Measurements from ENCODE around the gene REC8. TPM values are rescaled to one million over a fixed set of nuclear protein-coding genes. Genes with fewer than 3 reads are reported as not detected.

The REC8 gene
- total RNA-seq, 1 experiment from 2014 or later: 58.0 TPM

GRCh38 chr14:24150061-24150460, 21.8 kb upstream of the REC8 start:
- no peaks in the 10 kb centered on the region for H4K20me1 ChIP-seq (ENCODE audit: control insufficient read depth, insufficient read depth, insufficient read length)

More at GRCh38 chr14:24150061-24150460, 21.8 kb upstream of the REC8 start:
- Histone ChIP-seq H3K79me2 (ENCODE audit: insufficient read depth, low read length) (peaks cover 8% of the 10 kb centered on the region; the same call in 1 of the 2 replicates), H4K91ac (ENCODE audit: insufficient read length, low read depth, low read length) (no peak overlapping the region), H3K18ac (ENCODE audit: insufficient read length, low read depth, low read length) (no peak overlapping the region), H2BK12ac (ENCODE audit: insufficient read length, low read depth, low read length) (no peak overlapping the region), H2BK20ac (ENCODE audit: low read depth, low read length, poor library complexity, severe bottlenecking) (no peak overlapping the region), H3K4me1 (ENCODE audit: insufficient read depth, low read length) (no peaks in the 10 kb centered on the region), H2BK5ac (ENCODE audit: insufficient read length, low read length) (no peak overlapping the region), H3K23me2 (ENCODE audit: insufficient read length, low read depth, low read length, poor library complexity, severe bottlenecking) (peaks cover 19% of the 10 kb centered on the region), H3K27ac (ENCODE audit: insufficient read length, low read depth, low read length) (no peak overlapping the region), H4K5ac (ENCODE audit: insufficient read length, low read depth, low read length) (no peak overlapping the region), H3K56ac (ENCODE audit: insufficient read length, low read depth, low read length) (no peak overlapping the region), H2BK15ac (ENCODE audit: low read depth, low read length) (no peak overlapping the region), H3K23ac (ENCODE audit: insufficient read length, low read depth, low read length) (no peak overlapping the region), H4K8ac (replicated peaks; ENCODE audit: insufficient read length, low read depth, low read length) (no peak overlapping the region), H2BK120ac (ENCODE audit: low read depth, low read length, poor library complexity, severe bottlenecking) (no peak overlapping the region), H2AK5ac (ENCODE audit: insufficient read length, low read length) (no peak overlapping the region), H3T11ph (ENCODE audit: low read length) (no peak overlapping the region), H3K14ac (ENCODE audit: insufficient read depth, low read length) (no peak overlapping the region), H3K9ac (ENCODE audit: extremely low read depth, insufficient read length, low read length) (no peak overlapping the region), H3K4ac (ENCODE audit: low read depth, low read length) (no peak overlapping the region), H3K79me1 (ENCODE audit: insufficient read depth, low read depth, low read length, poor library complexity, severe bottlenecking) (peaks cover 4% of the 10 kb centered on the region), H2AFZ (ENCODE audit: low read length) (no peak overlapping the region), H3K4me2 (ENCODE audit: insufficient read depth, insufficient read length, low read length) (no peak overlapping the region), H3K9me3 (ENCODE audit: control insufficient read depth, low read depth, low read length) (no peaks in the 10 kb centered on the region), H3K27me3 (ENCODE audit: insufficient read depth, low read length) (no peaks in the 10 kb centered on the region)
- DNase-seq: no peak
- peaks cover 28 to 60% (median 58%) of the 10 kb centered on the region in 3 experiments for H3K36me3 Mint-ChIP-seq (ENCODE audit: insufficient read depth in 1 of 3, low read depth in 3 of 3)
- no peaks in the 10 kb centered on the region for H3K27me3 Mint-ChIP-seq (ENCODE audit: low read depth)
- no CpG with 5 or more reads among the region's 9 CpGs for WGBS (ENCODE audit: extremely low coverage, insufficient read length, low lambda C conversion rate)
- no peaks in the 10 kb centered on the region for H3K9me3 Mint-ChIP-seq
- H3K27ac Mint-ChIP-seq: no peak overlapping the region; a peak in 1 of 7 replicates
- TF ChIP-seq, protein P1, sequence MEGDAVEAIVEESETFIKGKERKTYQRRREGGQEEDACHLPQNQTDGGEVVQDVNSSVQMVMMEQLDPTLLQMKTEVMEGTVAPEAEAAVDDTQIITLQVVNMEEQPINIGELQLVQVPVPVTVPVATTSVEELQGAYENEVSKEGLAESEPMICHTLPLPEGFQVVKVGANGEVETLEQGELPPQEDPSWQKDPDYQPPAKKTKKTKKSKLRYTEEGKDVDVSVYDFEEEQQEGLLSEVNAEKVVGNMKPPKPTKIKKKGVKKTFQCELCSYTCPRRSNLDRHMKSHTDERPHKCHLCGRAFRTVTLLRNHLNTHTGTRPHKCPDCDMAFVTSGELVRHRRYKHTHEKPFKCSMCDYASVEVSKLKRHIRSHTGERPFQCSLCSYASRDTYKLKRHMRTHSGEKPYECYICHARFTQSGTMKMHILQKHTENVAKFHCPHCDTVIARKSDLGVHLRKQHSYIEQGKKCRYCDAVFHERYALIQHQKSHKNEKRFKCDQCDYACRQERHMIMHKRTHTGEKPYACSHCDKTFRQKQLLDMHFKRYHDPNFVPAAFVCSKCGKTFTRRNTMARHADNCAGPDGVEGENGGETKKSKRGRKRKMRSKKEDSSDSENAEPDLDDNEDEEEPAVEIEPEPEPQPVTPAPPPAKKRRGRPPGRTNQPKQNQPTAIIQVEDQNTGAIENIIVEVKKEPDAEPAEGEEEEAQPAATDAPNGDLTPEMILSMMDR (conservative IDR thresholded peaks at IDR 0.05): no peak
- H3K4me3 Mint-ChIP-seq: no peak overlapping the region
- H3K4me1 Mint-ChIP-seq: peaks cover 21 to 24% of the 10 kb centered on the region in 2 experiments
